ENCODE measurements around the gene EID2.
A peak's percentile ranks its signal among the peaks of the same experiment; 100 is the strongest.

EID2 gene

GRCh38 chr19:39533003-39533512, 6.9 kb downstream of the EID2 start:
- no peak for DNase-seq

GRCh38 chr19:39532233-39533002, 7.5 kb downstream of the EID2 start, which contains the start of gene EID2B:
EID2B (minus strand) TSS chr19:39532852; CDS start chr19:39532802, 50 bp downstream.
- DNase-seq, result peak; percentile 62

- no peak for DNase-seq
Measured at GRCh38 chr19:39531834-39532232, 8.1 kb downstream of the EID2 start.

- DNase-seq, result no peak
Measured at GRCh38 chr19:39525205-39525604, 14.8 kb downstream of the EID2 start.

GRCh38 chr19:39524495-39524894, 15.5 kb downstream of the EID2 start:
- DNase-seq, result no peak

- DNase-seq, result no peak
Measured at GRCh38 chr19:39520541-39521484, 19.1 kb downstream of the EID2 start.

GRCh38 chr19:39518975-39519374, 21.0 kb downstream of the EID2 start:
- no peak for DNase-seq

GRCh38 chr19:39518458-39518857, 21.5 kb downstream of the EID2 start:
- no peak for DNase-seq

GRCh38 chr19:39517432-39517831, 22.5 kb downstream of the EID2 start:
- no peak for DNase-seq

- DNase-seq, result no peak
Measured at GRCh38 chr19:39516270-39516669, 23.7 kb downstream of the EID2 start.

GRCh38 chr19:39515551-39516191, 24.3 kb downstream of the EID2 start:
- DNase-seq, result no peak

- no peak for DNase-seq
Measured at GRCh38 chr19:39514840-39515550, 25.0 kb downstream of the EID2 start, which contains the start of gene SELENOV. SELENOV (plus strand) TSS chr19:39515139; CDS start chr19:39515213, 74 bp downstream.

GRCh38 chr19:39512988-39513387, 27.0 kb downstream of the EID2 start:
- no peak for DNase-seq

- DNase-seq, result no peak
Measured at GRCh38 chr19:39509233-39509632, 30.7 kb downstream of the EID2 start.

- no peak for DNase-seq
Measured at GRCh38 chr19:39508629-39509028, 31.3 kb downstream of the EID2 start.

- no peak for DNase-seq
Measured at GRCh38 chr19:39507715-39508364, 32.1 kb downstream of the EID2 start.

GRCh38 chr19:39506944-39507714, 32.8 kb downstream of the EID2 start:
- no peak for DNase-seq

GRCh38 chr19:39506598-39506943, 33.4 kb downstream of the EID2 start:
- DNase-seq, result no peak

- no peak for DNase-seq
Measured at GRCh38 chr19:39502640-39503417, 37.1 kb downstream of the EID2 start.

GRCh38 chr19:39501340-39501739, 38.6 kb downstream of the EID2 start:
- DNase-seq, result no peak

All from NCI-H1436 treated with DMSO at 0.1 percent for 48 hours (cell line).